Measurements from ENCODE around the gene FAM83B. TPM values are rescaled to one million over a fixed set of nuclear protein-coding genes. Genes with fewer than 3 reads are reported as not detected.

The FAM83B gene
- total RNA-seq, 1 donor from 2014 or later: not detected

DNA sequence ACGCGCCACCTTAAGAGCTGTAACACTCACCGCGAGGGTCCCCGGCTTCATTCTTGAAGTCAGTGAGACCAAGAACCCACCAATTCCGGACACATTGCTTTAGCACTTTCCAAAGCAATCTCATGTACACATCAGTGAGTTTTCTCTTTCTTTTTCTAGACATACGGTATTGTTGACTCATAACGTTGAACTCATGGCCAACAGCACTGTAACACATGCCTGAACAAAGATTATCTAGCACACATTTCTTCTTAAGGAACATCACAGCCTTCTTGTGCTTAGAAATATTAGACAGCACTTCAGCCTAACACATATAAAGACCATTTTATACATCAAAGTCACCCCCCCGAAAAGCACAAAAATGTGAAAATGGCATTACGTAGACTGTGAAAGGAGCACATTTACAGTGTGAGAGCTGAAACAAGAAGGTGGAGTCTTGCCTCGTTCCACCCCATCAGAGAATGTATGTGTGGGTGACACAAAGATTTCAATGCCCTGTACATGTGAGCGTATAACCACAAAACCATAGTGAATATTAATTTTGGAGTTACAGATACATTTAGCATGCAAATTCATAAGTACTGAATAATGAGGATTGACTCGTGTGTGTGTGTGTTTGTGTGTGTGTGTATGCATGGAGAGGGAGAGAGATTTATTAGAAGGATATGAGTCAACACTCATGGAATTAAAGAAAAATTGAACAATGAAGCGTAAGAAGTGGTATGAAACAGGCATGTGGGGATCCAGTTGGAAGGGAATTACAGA lies 134.1 kb downstream of the FAM83B start:
- TF ChIP-seq, protein P1, sequence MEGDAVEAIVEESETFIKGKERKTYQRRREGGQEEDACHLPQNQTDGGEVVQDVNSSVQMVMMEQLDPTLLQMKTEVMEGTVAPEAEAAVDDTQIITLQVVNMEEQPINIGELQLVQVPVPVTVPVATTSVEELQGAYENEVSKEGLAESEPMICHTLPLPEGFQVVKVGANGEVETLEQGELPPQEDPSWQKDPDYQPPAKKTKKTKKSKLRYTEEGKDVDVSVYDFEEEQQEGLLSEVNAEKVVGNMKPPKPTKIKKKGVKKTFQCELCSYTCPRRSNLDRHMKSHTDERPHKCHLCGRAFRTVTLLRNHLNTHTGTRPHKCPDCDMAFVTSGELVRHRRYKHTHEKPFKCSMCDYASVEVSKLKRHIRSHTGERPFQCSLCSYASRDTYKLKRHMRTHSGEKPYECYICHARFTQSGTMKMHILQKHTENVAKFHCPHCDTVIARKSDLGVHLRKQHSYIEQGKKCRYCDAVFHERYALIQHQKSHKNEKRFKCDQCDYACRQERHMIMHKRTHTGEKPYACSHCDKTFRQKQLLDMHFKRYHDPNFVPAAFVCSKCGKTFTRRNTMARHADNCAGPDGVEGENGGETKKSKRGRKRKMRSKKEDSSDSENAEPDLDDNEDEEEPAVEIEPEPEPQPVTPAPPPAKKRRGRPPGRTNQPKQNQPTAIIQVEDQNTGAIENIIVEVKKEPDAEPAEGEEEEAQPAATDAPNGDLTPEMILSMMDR (conservative IDR thresholded peaks at IDR 0.05): no peak
- no peak overlapping the region for H3K4me3 Mint-ChIP-seq
- H3K27me3 Mint-ChIP-seq (ENCODE audit: low read depth): no peaks in the 10 kb centered on the region
- DNase-seq (ENCODE audit: low read depth, low spot score): no peak
- H3K36me3 Mint-ChIP-seq (ENCODE audit: low read depth): no peaks in the 10 kb centered on the region
- no peak overlapping the region for H3K27ac Mint-ChIP-seq (ENCODE audit: unreplicated experiment)
- peaks cover 4% of the 10 kb centered on the region for H3K9me3 Mint-ChIP-seq
- H3K4me1 Mint-ChIP-seq: no peaks in the 10 kb centered on the region

DNA sequence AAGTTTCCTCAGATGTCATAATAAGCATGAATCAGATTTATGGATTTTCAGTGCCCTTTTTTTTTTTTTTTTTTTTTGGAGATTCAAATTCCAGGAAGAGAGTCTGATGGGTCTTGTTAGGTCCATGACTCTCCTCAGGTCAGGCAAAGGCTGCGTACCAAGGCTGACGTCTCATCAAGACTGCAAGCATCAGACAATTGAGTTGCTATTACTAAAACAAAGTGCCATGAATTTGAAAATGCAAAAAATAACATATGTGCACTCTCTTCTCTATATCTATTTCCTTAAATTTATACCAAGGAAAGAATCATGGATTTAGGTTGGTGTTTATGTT lies 134.7 kb downstream of the FAM83B start:
- Mint-ChIP-seq H3K27ac (ENCODE audit: unreplicated experiment) (no peak overlapping the region), H3K4me1 (no peaks in the 10 kb centered on the region), H3K27me3 (ENCODE audit: low read depth) (no peaks in the 10 kb centered on the region), H3K9me3 (peaks cover 4% of the 10 kb centered on the region), H3K36me3 (ENCODE audit: low read depth) (no peaks in the 10 kb centered on the region), H3K4me3 (no peak overlapping the region)
- TF ChIP-seq, protein P1 (conservative IDR thresholded peaks at IDR 0.05): no peak
- no peak for DNase-seq (ENCODE audit: low read depth, low spot score)

DNA sequence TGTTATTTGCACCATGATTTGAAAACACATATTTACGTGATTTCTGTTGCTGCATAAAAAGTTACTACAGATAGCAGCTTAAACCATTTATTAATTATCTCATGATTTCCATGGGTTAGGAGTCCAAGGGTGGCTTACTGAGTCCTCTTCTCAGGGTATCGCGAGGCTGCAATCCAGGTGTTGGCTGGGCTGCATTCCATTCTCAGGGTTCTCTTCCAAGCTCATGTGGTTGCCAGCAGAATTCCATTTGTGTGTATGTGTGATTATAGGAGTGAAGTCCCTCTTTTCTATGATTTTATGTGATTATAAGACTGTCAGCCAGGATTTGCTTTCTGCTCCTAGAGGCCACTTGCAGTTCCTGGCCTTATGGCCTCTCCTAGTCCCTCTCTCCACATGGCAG lies 135.1 kb downstream of the FAM83B start:
- Mint-ChIP-seq H3K27ac (ENCODE audit: unreplicated experiment) (no peak overlapping the region), H3K36me3 (ENCODE audit: low read depth) (no peaks in the 10 kb centered on the region), H3K27me3 (ENCODE audit: low read depth) (no peaks in the 10 kb centered on the region), H3K4me3 (no peak overlapping the region), H3K4me1 (no peaks in the 10 kb centered on the region), H3K9me3 (peaks cover 4% of the 10 kb centered on the region)
- TF ChIP-seq, protein P1 (conservative IDR thresholded peaks at IDR 0.05): no peak
- DNase-seq (ENCODE audit: low read depth, low spot score): no peak

DNA sequence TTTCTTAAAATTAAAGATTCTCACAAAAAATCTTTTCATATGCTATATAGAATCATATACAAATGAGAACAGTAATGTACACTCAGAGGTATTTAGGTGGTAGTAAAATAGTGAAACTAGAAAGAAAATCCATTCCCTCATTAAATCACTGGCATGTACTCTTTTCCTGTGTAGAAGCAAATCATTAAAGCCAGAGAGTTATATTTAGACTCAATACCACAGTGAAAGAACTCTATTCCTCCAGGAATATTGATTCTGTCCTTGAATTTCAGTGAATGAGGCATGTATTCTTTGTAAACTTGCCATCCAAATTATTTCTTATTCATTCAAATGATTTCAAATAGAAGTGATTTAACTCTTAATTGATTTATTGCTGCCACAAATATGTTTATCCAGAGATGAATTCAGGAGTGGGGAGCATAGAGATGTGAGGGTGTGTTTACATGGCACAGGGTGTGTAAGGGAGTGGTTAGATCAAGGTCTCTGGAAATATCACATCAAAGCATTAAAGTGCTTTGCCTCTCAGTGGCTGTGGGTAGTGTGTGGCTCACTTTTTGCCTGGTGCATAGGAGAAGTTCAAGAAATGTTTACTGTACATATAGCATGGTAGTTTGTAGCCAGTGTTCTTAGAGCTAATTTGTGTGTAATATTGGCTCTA lies 141.2 kb downstream of the FAM83B start:
- no peak for DNase-seq (ENCODE audit: low read depth, low spot score)
- Mint-ChIP-seq H3K4me3 (no peak overlapping the region), H3K27me3 (ENCODE audit: low read depth) (no peaks in the 10 kb centered on the region), H3K9me3 (peaks cover 6% of the 10 kb centered on the region), H3K4me1 (no peaks in the 10 kb centered on the region), H3K27ac (ENCODE audit: unreplicated experiment) (no peak overlapping the region), H3K36me3 (ENCODE audit: low read depth) (no peaks in the 10 kb centered on the region)
- TF ChIP-seq, protein P1 (conservative IDR thresholded peaks at IDR 0.05): no peak

DNA sequence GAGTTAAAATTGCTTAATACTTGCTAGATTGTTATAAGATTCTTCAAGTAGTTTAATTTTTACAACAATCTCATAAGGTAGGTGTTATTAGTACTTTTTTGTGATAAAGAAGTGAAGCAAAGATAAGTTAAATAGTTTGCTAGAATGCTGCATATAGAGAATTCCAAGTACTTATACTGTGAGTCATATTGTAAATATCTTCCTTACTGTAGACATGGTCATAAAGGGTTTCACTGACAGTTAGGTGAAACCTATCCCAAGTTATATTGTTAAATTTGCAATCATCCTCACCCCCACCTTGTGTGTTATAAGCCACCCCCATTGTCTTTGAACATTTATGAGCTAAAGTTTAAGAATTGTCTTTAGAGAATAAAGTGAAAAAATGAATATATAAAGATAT lies 142.0 kb downstream of the FAM83B start:
- Mint-ChIP-seq H3K27me3 (ENCODE audit: low read depth) (no peaks in the 10 kb centered on the region), H3K4me3 (no peak overlapping the region), H3K27ac (ENCODE audit: unreplicated experiment) (no peak overlapping the region), H3K36me3 (ENCODE audit: low read depth) (no peaks in the 10 kb centered on the region), H3K4me1 (no peaks in the 10 kb centered on the region), H3K9me3 (peaks cover 7% of the 10 kb centered on the region)
- no peak for DNase-seq (ENCODE audit: low read depth, low spot score)
- TF ChIP-seq, protein P1 (conservative IDR thresholded peaks at IDR 0.05): no peak

Measured in neural crest cell (in vitro differentiated cells).